BJ (cell line): ENCODE results near the gene CSPG5. TPM values are rescaled to one million over a fixed set of nuclear protein-coding genes. Genes with fewer than 3 reads are reported as not detected.
A peak's percentile ranks its signal among the peaks of the same experiment; 100 is the strongest.

ENCODE experiments used
- CTCF ChIA-PET: fragments of 350-600 bp; formaldehyde crosslinking; extraction: SDS; loops from one replicate; lab custom pipeline; 2021; ENCODE audit warnings: antibody characterized with exemption, inconsistent platforms; lab: Yijun Ruan, JAX
- POLR2A ChIA-PET: fragments of 300-600 bp; sonication (Branson Sonifier 250); formaldehyde crosslinking; extraction: SDS; loops from one replicate; lab custom pipeline; 2021; ENCODE audit warnings: antibody characterized with exemption; lab: Charles Lee
- DNase-seq: peaks from one replicate; pipeline ENCODE4 v3.0.0-alpha.2; 2011; ENCODE audit warnings: low read depth
- H3K27me3 ChIP-seq: 2 replicates; pipeline ENCODE4 v1.6.0; 2011; ENCODE audit warnings: low read length; ENCODE audit not compliant: control insufficient read depth, insufficient read depth
- H3K36me3 ChIP-seq: 2 replicates; pipeline ENCODE4 v1.5.1; 2011; ENCODE audit warnings: low read length; ENCODE audit not compliant: control insufficient read depth, insufficient read depth
- H3K4me3 ChIP-seq: 2 replicates; pipeline ENCODE4 v1.5.1; 2011; ENCODE audit warnings: low read depth, mild to moderate bottlenecking, control low read depth, low read length
- CTCF ChIP-seq: IDR thresholded peaks from 2 replicates; pipeline ENCODE4 v1.5.1; 2011; ENCODE audit warnings: low read depth, mild to moderate bottlenecking, control low read depth, inconsistent platforms, low read length, moderate library complexity; ENCODE audit not compliant: insufficient read depth
- polyA plus RNA-seq: library from polyadenylated mRNA; depleted of rRNA; stranded (reverse); fragments of >200 nt; gene quantifications from 2 replicates; pipeline ENCODE4 v1.2.3, GENCODE V29; 2011

CSPG5 gene
- polyA plus RNA-seq, 1 experiment = 0.04 TPM

- DNase-seq = peak; percentile 41
- ChIA-PET POLR2A (interaction anchor here (0.5 kb wide), 2 partner anchors 55 to 256 kb away, joined by 3 to 6 read pairs; no protein-coding TSS in a partner anchor), CTCF (interaction anchor here (0.6 to 3.9 kb wide), 29 partner anchors 9 to 636 kb away, joined by 3 to 62 read pairs (median 3); partner anchors contain the start of genes DHX30, ELP6 and SMARCC1)
- H3K27me3 ChIP-seq = no peaks in the 10 kb centered on the region
- H3K36me3 ChIP-seq = no peaks in the 10 kb centered on the region
- peak; percentile 84 for TF ChIP-seq CTCF
- H3K4me3 ChIP-seq = no peak overlapping the region
Observed at GRCh38 chr3:47522082-47522987, 56.3 kb downstream of the CSPG5 start.

- POLR2A ChIA-PET = no interaction called here
- H3K4me3 ChIP-seq = no peak overlapping the region
- H3K36me3 ChIP-seq = no peaks in the 10 kb centered on the region
- CTCF ChIA-PET = interaction anchor here (0.7 to 3.9 kb wide), 9 partner anchors 12 to 638 kb away, joined by 3 to 62 read pairs (median 10); partner anchors contain the start of genes SCAP and SMARCC1
- H3K27me3 ChIP-seq = no peaks in the 10 kb centered on the region
- DNase-seq = no peak
- no peak for TF ChIP-seq CTCF
Observed at GRCh38 chr3:47520756-47521155, 57.9 kb downstream of the CSPG5 start.

- ChIA-PET CTCF (interaction anchor here (0.9 to 1.2 kb wide), 2 partner anchors 268 to 272 kb away, joined by 3 to 4 read pairs; no protein-coding TSS in a partner anchor), POLR2A (no interaction called here)
- H3K4me3 ChIP-seq = no peak overlapping the region
- no peak for TF ChIP-seq CTCF
- no peaks in the 10 kb centered on the region for H3K27me3 ChIP-seq
- no peaks in the 10 kb centered on the region for H3K36me3 ChIP-seq
- no peak for DNase-seq
Observed at GRCh38 chr3:47517937-47518336, 60.7 kb downstream of the CSPG5 start.

- CTCF ChIA-PET = no interaction called here
- no peaks in the 10 kb centered on the region; the same call in 1 of the 2 replicates for H3K36me3 ChIP-seq
- DNase-seq = no peak
- POLR2A ChIA-PET = no interaction called here
- no peaks in the 10 kb centered on the region for H3K27me3 ChIP-seq
- H3K4me3 ChIP-seq = no peak overlapping the region
- TF ChIP-seq CTCF = no peak
Observed at GRCh38 chr3:47515864-47516319, 62.8 kb downstream of the CSPG5 start.

- Histone ChIP-seq H3K36me3 (peaks cover 5% of the 10 kb centered on the region; the same call in 1 of the 2 replicates), H3K4me3 (no peak overlapping the region), H3K27me3 (no peaks in the 10 kb centered on the region)
- no peak for TF ChIP-seq CTCF
- no peak for DNase-seq
- POLR2A ChIA-PET = no interaction called here
- CTCF ChIA-PET = interaction anchor here (1.0 to 1.5 kb wide), 2 partner anchors 8 to 94 kb away, joined by 3 to 4 read pairs; no protein-coding TSS in a partner anchor
Observed at GRCh38 chr3:47515100-47515499, 63.6 kb downstream of the CSPG5 start.
